Muscle of leg (tissue), 11 donors: ENCODE data around the gene RNF123. TPM values are rescaled to one million over a fixed set of nuclear protein-coding genes. Genes with fewer than 3 reads are reported as not detected.

Experiments used
- DNase-seq: peaks from one replicate; pipeline ENCODE4 v3.0.0; 2013
- H3K27ac ChIP-seq: one replicate; pipeline ENCODE4 v1.5.1; 2013; ENCODE audit warnings: mild to moderate bottlenecking, low read length, control low read depth
- H3K27me3 ChIP-seq: one replicate; pipeline ENCODE4 v1.6.1; 2013; ENCODE audit warnings: low read length; ENCODE audit not compliant: control insufficient read depth, insufficient read depth
- H3K36me3 ChIP-seq: one replicate; pipeline ENCODE4 v1.6.1; 2013; ENCODE audit warnings: low read length; ENCODE audit not compliant: control insufficient read depth, insufficient read depth
- H3K4me1 ChIP-seq: one replicate; pipeline ENCODE4 v1.6.1; 2013; ENCODE audit warnings: low read length; ENCODE audit not compliant: control insufficient read depth, insufficient read depth
- H3K4me3 ChIP-seq: one replicate; pipeline ENCODE4 v1.5.1; 2013; ENCODE audit warnings: low read length, control low read depth
- H3K9me3 ChIP-seq: replicated peaks from 2 replicates; pipeline ENCODE4 v1.6.1; 2013; ENCODE audit warnings: low read depth, low read length; ENCODE audit not compliant: control insufficient read depth
- WGBS: methylation state at CpG from one replicate; pipeline ENCODE4 v1.1.5; 2013; ENCODE audit warnings: missing lambda C conversion rate; ENCODE audit not compliant: insufficient coverage; 5-methylcytosine and 5-hydroxymethylcytosine counted together
- polyA plus RNA-seq, 8 donors: library from polyadenylated mRNA; unstranded; fragments of 120-200 nt; gene quantifications; one replicate each; pipeline versions ENCODE4 v1.2.1 to v1.2.3, GENCODE V29; 2013; ENCODE audit warnings: inconsistent platforms in 1 of 8, low replicate concordance in 1 of 8; ENCODE audit not compliant: insufficient read length in 8 of 8, insufficient read depth in 1 of 8
- total RNA-seq: library from RNA; stranded (reverse); fragments of 120-200 nt; gene quantifications from one replicate; pipeline ENCODE4 v1.2.4, GENCODE V29; 2013

The RNF123 gene
- total and polyA plus RNA-seq, 9 donors: 20.4 to 46.5 (median 36.9) TPM

- no peak for DNase-seq
- Histone ChIP-seq H3K27me3 (no peaks in the 10 kb centered on the region), H3K36me3 (no peaks in the 10 kb centered on the region), H3K4me1 (peaks cover 58% of the 10 kb centered on the region), H3K9me3 (no peaks in the 10 kb centered on the region), H3K27ac (no peak overlapping the region), H3K4me3 (no peak overlapping the region)
- 90% methylated on average over 36 of the region's 36 CpGs for WGBS
Measured at GRCh38 chr3:49657208-49657915, 32.0 kb upstream of the RNF123 start.

DNA sequence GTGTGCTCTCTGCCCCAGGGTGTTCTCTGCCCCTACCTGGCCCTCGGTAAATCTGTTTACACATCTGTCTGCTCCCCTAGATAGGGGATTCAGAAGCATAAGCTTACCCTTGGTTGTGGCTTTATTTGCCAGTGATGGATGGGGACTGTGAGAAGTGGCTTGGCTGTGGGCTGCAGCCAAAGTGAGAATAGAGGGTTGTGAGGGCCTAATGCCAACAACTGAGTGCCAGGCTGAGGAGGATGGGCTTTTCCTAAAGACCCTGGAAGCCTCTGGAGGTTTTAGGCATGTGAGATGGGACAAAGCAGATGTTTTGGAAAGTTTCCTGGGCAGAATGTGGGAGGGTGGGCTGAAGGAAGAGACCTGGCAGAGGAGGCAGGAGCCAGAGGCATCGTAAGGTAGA is 30.6 kb upstream of the RNF123 start:
- Histone ChIP-seq H3K36me3 (no peaks in the 10 kb centered on the region), H3K4me3 (no peak overlapping the region), H3K9me3 (no peaks in the 10 kb centered on the region), H3K27me3 (no peaks in the 10 kb centered on the region), H3K27ac (no peak overlapping the region), H3K4me1 (peaks cover 51% of the 10 kb centered on the region)
- DNase-seq: no peak
- WGBS: 57% methylated on average over 1 of the region's 2 CpGs

DNA sequence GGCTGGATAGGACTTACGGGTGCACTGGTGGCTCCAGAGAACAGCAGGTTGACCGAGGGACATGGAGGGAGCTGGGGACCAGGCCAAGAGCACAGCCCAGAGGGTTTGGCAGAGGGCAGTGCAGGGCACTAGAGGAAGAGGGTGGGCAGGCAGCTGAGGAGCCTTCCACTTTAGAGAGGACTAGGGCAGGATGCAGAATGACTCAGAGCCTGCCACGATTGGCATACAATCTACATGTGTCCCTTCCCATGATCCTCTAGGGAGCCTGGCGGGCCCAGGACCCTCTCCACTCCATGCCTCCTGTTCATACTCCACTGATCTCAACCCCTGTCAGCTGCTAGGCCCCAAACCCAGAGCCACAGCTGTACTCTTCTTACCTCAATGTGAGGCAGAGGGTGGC is 29.6 kb upstream of the RNF123 start:
- H3K27me3 ChIP-seq: no peaks in the 10 kb centered on the region
- H3K9me3 ChIP-seq: no peaks in the 10 kb centered on the region
- no peak overlapping the region for H3K4me3 ChIP-seq
- no peak overlapping the region for H3K27ac ChIP-seq
- no peaks in the 10 kb centered on the region for H3K36me3 ChIP-seq
- no peak for DNase-seq
- 84% methylated on average over 4 of the region's 4 CpGs for WGBS
- H3K4me1 ChIP-seq: peaks cover 43% of the 10 kb centered on the region

DNA sequence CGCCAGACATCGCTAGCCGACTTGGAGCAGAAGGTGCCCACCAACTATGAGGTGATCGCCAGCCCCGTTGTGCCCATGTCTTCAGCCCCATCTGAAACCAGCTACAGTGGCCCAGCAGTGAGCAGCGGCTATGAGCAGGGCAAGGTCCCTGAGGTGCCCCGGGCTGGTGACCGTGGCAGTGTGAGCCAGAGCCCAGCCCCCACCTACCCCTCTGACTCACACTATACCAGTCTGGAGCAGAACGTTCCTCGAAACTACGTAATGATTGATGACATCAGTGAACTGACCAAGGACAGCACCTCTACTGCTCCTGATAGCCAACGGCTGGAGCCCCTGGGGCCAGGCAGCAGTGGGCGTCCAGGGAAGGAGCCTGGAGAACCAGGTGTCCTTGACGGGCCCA is 28.1 kb upstream of the RNF123 start:
- DNase-seq: no peak
- Histone ChIP-seq H3K27me3 (no peaks in the 10 kb centered on the region), H3K4me1 (peaks cover 39% of the 10 kb centered on the region), H3K4me3 (no peak overlapping the region), H3K9me3 (no peaks in the 10 kb centered on the region), H3K36me3 (no peaks in the 10 kb centered on the region), H3K27ac (no peak overlapping the region)
- 85% methylated on average over 12 of the region's 14 CpGs for WGBS

DNA sequence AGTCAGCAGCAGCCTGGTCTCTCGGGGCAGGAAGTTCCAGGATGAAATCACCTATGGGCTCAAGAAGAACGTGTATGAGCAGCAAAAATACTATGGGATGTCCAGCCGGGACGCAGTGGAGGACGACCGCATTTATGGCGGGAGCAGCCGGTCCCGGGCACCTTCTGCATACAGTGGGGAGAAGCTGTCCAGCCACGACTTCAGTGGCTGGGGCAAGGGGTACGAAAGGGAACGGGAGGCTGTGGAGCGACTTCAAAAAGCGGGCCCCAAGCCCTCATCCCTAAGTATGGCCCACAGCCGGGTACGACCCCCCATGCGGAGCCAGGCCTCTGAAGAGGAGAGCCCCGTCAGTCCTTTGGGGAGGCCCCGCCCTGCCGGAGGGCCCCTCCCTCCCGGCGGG is 27.3 kb upstream of the RNF123 start:
- H3K27me3 ChIP-seq: no peaks in the 10 kb centered on the region
- H3K4me3 ChIP-seq: no peak overlapping the region
- no peak for DNase-seq
- 84% methylated on average over 18 of the region's 22 CpGs for WGBS
- H3K27ac ChIP-seq: no peak overlapping the region
- H3K4me1 ChIP-seq: peaks cover 37% of the 10 kb centered on the region
- no peaks in the 10 kb centered on the region for H3K9me3 ChIP-seq
- no peaks in the 10 kb centered on the region for H3K36me3 ChIP-seq

DNA sequence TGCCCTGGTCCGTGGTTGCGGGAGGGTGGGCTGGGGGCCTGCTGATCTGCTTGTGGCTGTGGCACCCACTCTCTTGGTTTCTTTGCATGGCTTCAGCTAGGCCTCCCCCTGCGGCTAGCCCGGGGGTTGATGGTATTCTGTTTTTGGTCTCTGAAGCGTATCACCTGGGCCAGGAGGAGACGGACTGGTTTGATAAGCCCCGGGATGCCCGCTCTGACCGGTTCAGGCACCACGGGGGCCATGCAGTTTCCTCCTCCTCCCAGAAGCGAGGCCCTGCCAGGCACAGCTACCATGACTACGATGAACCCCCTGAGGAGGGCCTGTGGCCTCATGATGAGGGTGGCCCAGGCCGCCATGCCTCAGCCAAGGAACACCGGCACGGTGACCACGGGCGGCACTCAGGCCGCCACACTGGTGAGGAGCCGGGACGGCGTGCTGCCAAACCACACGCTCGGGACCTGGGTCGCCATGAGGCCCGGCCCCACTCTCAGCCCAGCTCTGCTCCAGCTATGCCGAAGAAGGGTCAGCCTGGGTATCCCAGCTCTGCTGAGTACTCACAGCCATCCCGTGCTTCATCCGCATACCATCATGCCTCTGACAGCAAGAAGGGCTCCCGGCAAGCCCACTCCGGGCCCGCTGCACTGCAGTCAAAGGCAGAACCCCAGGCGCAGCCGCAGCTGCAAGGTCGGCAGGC is 26.5 kb upstream of the RNF123 start:
- Histone ChIP-seq H3K27me3 (no peaks in the 10 kb centered on the region), H3K36me3 (no peaks in the 10 kb centered on the region), H3K4me3 (no peak overlapping the region), H3K27ac (no peak overlapping the region), H3K4me1 (peaks cover 35% of the 10 kb centered on the region), H3K9me3 (no peaks in the 10 kb centered on the region)
- DNase-seq: no peak
- WGBS: 88% methylated on average over 32 of the region's 34 CpGs

DNA sequence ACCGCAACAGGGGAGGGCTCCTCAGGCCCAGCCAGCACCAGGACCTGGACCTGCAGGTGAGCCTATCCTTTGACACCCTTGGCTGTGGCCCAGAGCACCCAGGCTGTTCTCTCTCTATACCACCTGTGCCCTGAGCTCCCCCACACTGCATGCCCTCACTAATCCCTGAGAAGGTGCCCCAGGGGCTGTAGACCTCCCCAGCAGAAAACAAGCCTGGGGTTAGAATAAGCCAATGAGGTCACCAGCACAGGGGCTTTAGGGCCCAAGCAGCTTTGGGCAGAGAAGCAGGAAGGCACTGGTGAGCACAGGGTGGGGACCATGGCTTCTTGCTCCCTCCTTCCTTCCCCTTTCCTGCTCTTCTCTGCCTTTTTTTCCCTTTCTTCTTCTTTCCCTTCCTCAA is 25.5 kb upstream of the RNF123 start:
- H3K36me3 ChIP-seq: no peaks in the 10 kb centered on the region
- H3K4me3 ChIP-seq: no peak overlapping the region
- H3K4me1 ChIP-seq: peaks cover 31% of the 10 kb centered on the region
- no peaks in the 10 kb centered on the region for H3K9me3 ChIP-seq
- H3K27me3 ChIP-seq: no peaks in the 10 kb centered on the region
- H3K27ac ChIP-seq: no peak overlapping the region
- 100% methylated on average over 1 of the region's 1 CpG for WGBS
- no peak for DNase-seq

DNA sequence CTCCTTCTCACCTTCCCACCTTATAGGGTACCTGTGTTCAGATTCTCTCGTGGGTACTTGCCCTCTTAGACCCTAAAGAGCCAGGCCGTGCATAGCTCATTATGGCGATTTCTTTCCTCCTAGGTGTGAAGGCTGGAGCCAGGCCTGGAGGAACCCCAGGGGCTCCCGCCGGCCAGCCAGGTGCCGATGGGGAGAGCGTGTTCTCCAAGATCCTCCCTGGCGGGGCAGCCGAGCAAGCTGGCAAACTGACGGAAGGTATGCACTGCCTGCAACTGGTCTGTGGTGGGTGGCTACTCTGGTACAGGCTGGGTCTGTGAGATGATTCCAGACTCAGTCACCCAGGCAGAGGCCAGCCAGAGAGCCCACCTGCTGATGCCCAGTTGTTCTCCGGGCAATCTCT is 25.1 kb upstream of the RNF123 start:
- DNase-seq: no peak
- H3K27me3 ChIP-seq: no peaks in the 10 kb centered on the region
- no peak overlapping the region for H3K4me3 ChIP-seq
- H3K27ac ChIP-seq: no peak overlapping the region
- H3K36me3 ChIP-seq: no peaks in the 10 kb centered on the region
- H3K9me3 ChIP-seq: no peaks in the 10 kb centered on the region
- WGBS: 91% methylated on average over 7 of the region's 11 CpGs
- H3K4me1 ChIP-seq: peaks cover 28% of the 10 kb centered on the region

DNA sequence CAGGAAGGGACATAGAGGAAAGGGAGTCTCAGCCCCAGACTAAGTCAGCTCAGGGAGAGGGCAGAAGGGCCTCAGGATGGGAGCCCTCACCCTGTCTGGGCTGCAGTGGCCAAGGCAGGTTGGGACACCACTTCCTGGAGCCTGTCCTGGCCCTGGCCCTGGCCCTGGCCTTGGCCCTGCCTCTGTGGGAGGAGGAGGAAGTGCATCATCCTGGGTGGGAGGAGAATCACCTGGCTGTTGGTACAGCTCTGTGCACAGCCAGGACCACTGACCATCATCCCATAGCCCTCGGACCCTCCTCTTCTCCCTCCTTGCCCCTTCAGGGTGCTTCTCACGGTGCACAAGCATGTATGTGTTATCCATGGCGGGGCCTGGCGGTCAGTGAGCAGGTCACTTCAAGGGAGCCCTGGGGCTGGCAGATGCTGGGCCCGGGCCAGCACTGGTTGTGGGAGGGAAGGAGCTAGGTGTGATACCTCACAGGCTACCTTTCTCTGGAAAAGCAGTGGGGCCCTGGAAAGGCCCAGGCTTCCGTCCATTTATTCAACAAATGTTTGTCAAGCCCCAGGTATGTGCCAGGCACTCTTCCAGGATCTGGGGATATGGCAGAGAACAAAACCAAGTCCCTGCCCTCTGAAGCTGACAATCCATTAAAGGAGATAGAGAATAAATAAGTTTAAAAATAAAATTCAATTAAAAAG is 23.4 kb upstream of the RNF123 start:
- H3K4me3 ChIP-seq: no peak overlapping the region
- 88% methylated on average over 2 of the region's 6 CpGs for WGBS
- H3K36me3 ChIP-seq: no peaks in the 10 kb centered on the region
- no peaks in the 10 kb centered on the region for H3K9me3 ChIP-seq
- no peaks in the 10 kb centered on the region for H3K27me3 ChIP-seq
- H3K27ac ChIP-seq: no peak overlapping the region
- H3K4me1 ChIP-seq: peaks cover 28% of the 10 kb centered on the region
- DNase-seq: no peak

DNA sequence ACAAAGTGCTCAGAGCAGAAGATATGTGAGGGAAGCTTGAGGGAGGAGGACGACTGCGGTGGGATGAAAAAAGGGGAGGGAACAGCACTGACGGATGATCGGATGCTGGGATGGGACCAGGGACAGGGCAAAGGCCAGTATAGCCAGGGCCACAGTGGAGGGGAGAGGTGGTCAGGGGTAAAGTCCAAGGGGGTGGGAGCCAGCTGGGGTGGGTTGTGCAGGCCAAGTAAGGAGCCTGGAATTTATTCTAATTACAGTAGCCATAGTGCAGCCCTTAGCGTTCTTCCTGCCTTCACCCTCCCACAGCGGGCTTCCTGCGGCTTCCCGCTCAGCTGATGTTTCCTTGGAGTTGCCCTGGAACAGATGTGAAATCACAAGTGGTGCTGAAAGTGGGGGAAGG is 22.8 kb upstream of the RNF123 start:
- no peaks in the 10 kb centered on the region for H3K27me3 ChIP-seq

More for the DNA sequence above, 22.8 kb upstream of the RNF123 start:
- Histone ChIP-seq H3K27ac (no peak overlapping the region), H3K9me3 (no peaks in the 10 kb centered on the region), H3K36me3 (no peaks in the 10 kb centered on the region), H3K4me3 (no peak overlapping the region), H3K4me1 (peaks cover 28% of the 10 kb centered on the region)
- 14% methylated on average over 4 of the region's 8 CpGs for WGBS
- no peak for DNase-seq
